HG03064 (cell line): Measurements from ENCODE around the gene PCYT1A.
A peak's percentile ranks its signal among the peaks of the same experiment; 100 is the strongest.
"Not testable (repeated sequence)": the region's sequence is repeated elsewhere in the genome, so short reads cannot be mapped to it uniquely, and the experiment has no call there.

Experiments
- ATAC-seq: cut with Tn5 transposase; IDR thresholded peaks from one replicate; pipeline ENCODE4 v1.9.1; 2021; ENCODE audit warnings: low read depth; ENCODE audit not compliant: unreplicated experiment

PCYT1A gene

GRCh38 chr3:196217307-196218154 is 70.0 kb downstream of the PCYT1A start:
- no peak for ATAC-seq

GRCh38 chr3:196216681-196217211 is 70.8 kb downstream of the PCYT1A start:
- ATAC-seq, result no peak

- no peak for ATAC-seq
These were observed 71.4 kb downstream of the PCYT1A start, which contains the start of gene SLC51A for GRCh38 chr3:196216089-196216564. Gene SLC51A, plus strand, starts transcription at chr3:196216534. Its CDS starts 179 bp downstream, at chr3:196216713.

GRCh38 chr3:196215493-196216020 is 72.0 kb downstream of the PCYT1A start:
- no peak for ATAC-seq

- ATAC-seq, result no peak
These were observed 72.6 kb downstream of the PCYT1A start for GRCh38 chr3:196214783-196215441.

GRCh38 chr3:196210673-196211556 is 76.6 kb downstream of the PCYT1A start, which contains the start of gene ZDHHC19:
Gene ZDHHC19, minus strand, starts transcription at chr3:196211400. Its CDS starts 85 bp downstream, at chr3:196211315.
- ATAC-seq, result no peak

GRCh38 chr3:196209944-196210672 is 77.4 kb downstream of the PCYT1A start:
- ATAC-seq, result not testable (repeated sequence)

- ATAC-seq, result no peak
These were observed 78.4 kb downstream of the PCYT1A start for GRCh38 chr3:196208942-196209695.

GRCh38 chr3:196207833-196208607 is 79.5 kb downstream of the PCYT1A start:
- ATAC-seq, result no peak

GRCh38 chr3:196207159-196207832 is 80.2 kb downstream of the PCYT1A start:
- ATAC-seq, result no peak

- ATAC-seq, result not testable (repeated sequence)
These were observed 81.9 kb downstream of the PCYT1A start for GRCh38 chr3:196205442-196206205.

- ATAC-seq, result no peak
These were observed 83.7 kb downstream of the PCYT1A start for GRCh38 chr3:196203846-196204245.

GRCh38 chr3:196202516-196202970 is 85.0 kb downstream of the PCYT1A start:
- ATAC-seq, result peak; percentile 53

GRCh38 chr3:196198771-196199753 is 88.5 kb downstream of the PCYT1A start:
- ATAC-seq, result no peak

GRCh38 chr3:196198081-196198675 is 89.3 kb downstream of the PCYT1A start:
- ATAC-seq, result no peak
